HG02852 (cell line): Measurements from ENCODE around the gene MYBPH.

Experiments used
- ATAC-seq: cut with Tn5 transposase; IDR thresholded peaks from one replicate; pipeline ENCODE4 v1.9.1; 2021; ENCODE audit warnings: mild to moderate bottlenecking, moderate library complexity; ENCODE audit not compliant: unreplicated experiment

Gene MYBPH

GRCh38 chr1:203201516-203202205 is 26.0 kb upstream of the MYBPH start:
- ATAC-seq: no peak

- no peak for ATAC-seq
Measured at GRCh38 chr1:203200916-203201315, 25.3 kb upstream of the MYBPH start.

- no peak for ATAC-seq
Measured at GRCh38 chr1:203199816-203200571, 24.4 kb upstream of the MYBPH start.

- no peak for ATAC-seq
Measured at GRCh38 chr1:203199481-203199815, 23.8 kb upstream of the MYBPH start.

GRCh38 chr1:203199002-203199401 is 23.4 kb upstream of the MYBPH start:
- ATAC-seq: no peak

DNA sequence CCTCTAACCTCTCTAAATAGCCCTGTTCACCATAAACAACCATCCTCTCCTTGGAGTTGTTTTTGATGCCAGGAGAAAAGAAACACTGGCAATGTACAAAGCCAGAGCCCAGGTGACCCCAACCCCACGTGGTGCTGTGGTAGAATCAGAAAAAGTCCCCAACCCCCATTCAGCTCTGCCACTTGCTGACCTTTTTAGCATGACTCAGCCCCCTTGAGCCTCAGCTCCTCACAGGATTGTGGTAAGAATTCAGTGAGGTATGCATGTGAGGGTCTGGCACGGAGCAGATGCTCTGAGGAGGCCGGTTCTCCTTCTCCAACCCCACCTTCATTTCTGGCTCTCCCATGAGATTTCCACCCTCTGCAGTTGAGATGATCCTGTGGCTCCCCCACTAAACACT is 22.0 kb upstream of the MYBPH start:
- no peak for ATAC-seq

DNA sequence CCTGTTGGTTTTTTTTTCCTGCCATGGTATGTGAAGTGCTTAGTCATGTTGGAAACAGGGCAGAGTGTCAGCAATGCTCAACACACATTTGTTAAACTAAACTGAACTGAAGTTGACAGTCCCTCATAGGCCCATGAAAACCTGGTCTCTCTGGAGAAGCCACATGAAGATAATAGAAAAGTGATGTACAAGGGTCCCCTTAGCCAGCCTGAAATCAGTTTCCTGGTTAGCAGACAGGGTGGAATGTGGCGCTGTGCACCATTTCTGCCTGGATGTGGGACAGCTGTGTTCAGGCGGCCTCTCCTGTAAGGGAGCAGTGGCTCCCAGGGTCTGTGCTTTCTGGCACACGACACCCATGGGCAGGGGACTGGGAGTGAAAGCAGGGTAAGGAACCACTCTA is 20.7 kb upstream of the MYBPH start:
- no peak for ATAC-seq

GRCh38 chr1:203190949-203191348 is 15.3 kb upstream of the MYBPH start:
- ATAC-seq: no peak

GRCh38 chr1:203189951-203190352 is 14.3 kb upstream of the MYBPH start:
- no peak for ATAC-seq

DNA sequence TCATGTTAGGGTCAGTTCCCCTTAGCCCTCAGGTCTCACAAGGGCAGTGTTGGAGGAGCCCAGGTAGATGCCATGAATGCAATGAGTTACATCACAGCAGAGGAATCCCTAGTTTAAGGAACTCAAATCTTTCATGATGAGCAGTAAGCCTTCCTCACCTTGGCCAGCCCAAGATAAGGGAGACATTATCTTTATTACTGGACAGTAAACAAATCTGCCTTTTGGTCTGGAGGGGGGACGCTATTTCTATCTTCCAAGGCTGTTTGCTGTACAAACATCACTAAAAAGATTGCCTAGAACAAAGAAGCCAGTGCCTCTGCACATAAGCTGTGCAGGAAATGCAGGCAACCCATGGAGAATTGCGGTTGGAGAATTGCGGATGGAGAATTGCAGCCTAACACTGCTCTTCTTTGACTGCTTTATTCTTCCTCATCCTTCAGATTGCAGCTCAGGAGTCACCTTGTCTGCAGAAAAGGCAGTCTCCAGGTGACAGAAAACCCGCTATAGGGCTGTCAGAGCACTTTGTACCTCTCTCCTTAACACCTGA is 13.1 kb upstream of the MYBPH start:
- no peak for ATAC-seq

- no peak for ATAC-seq
Measured at GRCh38 chr1:203187689-203188264, 12.2 kb upstream of the MYBPH start.

GRCh38 chr1:203187304-203187685 is 11.7 kb upstream of the MYBPH start:
- no peak for ATAC-seq

DNA sequence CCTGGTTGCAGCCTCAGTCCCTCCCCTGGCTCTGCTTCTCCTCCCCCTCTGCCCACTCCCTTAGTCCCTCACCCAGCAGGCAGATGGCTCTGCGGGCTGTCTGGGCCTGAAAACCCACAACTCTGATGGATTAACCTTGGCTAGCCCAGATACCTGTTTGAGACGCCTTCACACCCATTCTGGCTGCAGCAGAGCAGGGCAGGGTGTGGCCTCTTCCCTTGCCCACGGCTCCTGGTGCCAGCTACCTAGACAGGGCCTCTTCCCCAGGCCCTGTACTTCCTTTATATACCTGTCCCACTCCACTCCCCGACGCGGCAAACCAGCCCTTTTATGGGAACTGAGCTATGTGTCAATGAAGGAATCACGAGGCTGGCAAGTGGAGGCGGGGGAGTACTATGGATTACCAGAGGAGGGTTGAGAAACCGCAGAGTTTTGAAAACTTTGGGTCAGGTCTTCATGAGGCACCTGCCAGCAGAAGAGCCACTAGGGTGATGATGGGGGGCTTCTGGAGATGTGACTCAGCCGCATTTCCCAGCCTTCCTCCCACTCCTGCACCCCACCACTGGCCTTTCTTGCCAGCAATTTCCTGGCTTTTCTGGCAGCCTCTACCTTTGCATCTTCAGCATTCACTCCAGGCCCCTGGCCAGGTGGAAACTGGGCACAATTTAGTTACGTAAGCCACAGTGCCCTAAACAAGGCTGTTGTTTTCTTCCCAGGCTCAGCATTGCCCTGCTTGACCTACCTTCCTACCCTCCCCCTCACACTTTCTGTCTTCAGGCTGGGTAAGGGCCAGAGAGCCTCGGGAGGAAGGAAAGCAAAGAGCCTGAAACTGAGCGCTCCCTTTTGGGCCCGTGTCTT is 11.0 kb upstream of the MYBPH start, which contains the start of gene CHI3L1:
Gene CHI3L1 (minus strand): TSS at position 259 of the 858 bp plus-strand sequence. CDS start 81 bp downstream, at position 178.
- ATAC-seq: no peak

DNA sequence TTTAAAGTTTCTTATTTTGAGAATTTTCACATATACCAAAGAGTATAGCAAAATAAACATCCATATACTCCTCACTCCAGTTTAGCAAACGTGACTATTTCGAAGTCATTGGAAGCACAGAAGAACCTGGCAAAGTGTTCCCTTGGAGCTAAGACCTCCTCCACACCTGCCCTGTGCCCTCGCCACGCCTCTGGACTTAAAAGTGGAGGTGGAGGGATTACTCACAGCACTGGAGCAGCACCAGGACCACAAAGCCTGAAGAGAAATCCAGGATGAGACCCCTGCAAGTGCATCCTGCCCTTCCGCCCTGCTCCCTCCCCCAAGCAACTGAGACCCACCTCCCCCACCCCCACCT is 10.4 kb upstream of the MYBPH start:
- no peak for ATAC-seq

- ATAC-seq: no peak
Measured at GRCh38 chr1:203185585-203185984, 10.0 kb upstream of the MYBPH start.

DNA sequence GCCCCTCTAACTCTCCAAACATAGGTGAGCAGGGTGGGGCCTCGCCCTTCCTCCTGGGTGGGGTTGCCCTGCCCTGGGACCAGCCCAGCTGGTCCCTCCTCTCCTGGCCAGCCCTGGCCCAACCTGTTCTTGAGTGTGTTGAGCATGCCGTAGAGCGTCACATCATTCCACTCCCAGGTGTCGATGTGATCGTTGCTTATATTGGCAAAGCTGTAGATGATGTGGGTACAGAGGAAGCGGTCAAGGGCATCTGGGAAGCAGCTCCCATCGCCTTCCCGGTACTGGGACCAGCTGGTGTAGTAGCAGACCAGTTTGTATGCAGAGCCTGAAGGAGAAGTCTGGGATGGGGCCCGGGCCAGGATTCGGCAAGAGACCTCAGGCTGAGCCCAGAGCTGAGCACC is 9.4 kb upstream of the MYBPH start:
- no peak for ATAC-seq

DNA sequence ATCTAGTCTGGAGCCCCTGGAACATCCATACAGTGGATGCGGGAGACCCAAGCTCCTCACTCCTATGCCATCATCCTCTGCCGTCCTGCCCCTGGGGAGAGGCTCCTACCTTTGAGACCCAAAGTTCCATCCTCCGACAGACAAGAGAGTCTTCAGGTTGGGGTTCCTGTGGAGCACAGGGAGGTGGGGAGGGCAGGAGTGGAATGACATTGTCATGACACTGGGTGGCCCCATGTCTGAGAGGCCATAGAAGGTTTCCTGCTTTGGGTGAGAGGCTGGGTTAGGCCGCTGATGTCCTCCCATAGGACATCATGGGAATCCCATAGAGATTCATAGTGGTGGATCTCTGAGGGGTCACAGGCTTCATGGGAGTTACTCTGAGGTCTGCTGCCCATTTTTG is 8.8 kb upstream of the MYBPH start:
- no peak for ATAC-seq

DNA sequence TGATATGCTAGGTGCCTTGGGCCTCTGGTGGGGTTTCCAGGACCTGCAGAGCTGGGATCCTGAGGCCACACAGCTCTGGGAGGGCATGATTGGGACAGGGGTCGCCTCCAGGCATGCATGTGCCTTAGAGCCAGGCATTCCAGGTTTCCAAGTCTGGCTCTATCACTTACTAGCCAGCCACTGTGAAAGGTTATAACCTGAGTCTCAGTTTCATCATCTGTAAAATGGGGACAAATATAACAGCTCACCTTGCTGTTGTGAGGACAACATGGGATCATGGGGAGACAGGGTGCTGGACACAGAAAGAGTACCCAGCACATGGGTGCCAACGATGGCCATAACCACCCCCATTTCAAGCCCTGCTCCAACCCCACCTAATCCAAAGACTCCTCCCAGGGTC is 8.2 kb upstream of the MYBPH start:
- ATAC-seq: no peak

GRCh38 chr1:203182387-203182953 is 6.8 kb upstream of the MYBPH start:
- ATAC-seq: no peak

GRCh38 chr1:203181586-203182386 is 6.2 kb upstream of the MYBPH start:
- ATAC-seq: no peak
